ENCODE results near the gene ARID5A. TPM values are rescaled to one million over a fixed set of nuclear protein-coding genes. Genes with fewer than 3 reads are reported as not detected.

ARID5A gene
- total RNA-seq, 1 experiment from 2014 or later = 3.3 TPM

DNA sequence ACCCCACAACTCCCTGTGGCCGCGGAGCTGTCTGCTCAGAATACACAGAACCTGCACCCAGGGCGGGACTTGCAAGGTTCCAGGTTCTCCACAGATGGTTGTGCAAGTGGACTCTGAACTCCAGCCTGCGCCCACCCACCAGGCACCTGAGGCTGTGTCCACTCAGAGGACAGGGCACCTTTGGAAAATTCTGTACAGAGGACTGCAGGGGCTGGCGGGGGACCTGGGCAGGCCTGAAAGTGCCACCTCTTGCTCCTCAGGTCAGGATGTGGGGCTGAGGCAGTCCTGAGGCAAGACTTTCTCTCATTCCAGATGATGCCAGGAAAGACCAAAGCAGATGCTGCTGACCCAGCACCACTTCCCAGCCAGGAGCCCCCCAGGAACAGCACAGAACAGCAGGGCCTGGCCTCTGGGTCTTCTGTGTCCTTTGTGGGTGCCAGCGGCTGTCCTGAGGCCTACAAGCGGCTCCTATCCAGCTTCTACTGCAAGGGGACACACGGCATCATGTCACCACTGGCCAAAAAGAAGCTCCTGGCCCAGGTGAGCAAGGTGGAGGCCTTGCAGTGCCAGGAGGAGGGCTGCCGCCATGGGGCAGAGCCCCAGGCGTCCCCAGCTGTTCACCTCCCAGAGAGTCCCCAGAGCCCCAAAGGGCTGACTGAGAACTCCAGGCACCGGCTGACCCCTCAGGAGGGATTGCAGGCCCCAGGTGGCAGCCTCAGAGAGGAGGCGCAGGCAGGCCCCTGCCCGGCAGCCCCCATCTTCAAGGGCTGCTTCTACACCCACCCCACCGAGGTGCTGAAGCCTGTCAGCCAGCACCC is 14.4 kb downstream of the ARID5A start:
- peaks cover 5% of the 10 kb centered on the region; the same call in 1 of the 2 replicates for H3K9me3 ChIP-seq
- CTCF ChIA-PET = interaction anchor here (0.6 to 1.6 kb wide), 3 partner anchors 13 to 206 kb away, joined by 3 to 6 read pairs (median 3); no protein-coding TSS in a partner anchor
- Mint-ChIP-seq H3K27ac (ENCODE audit: unreplicated experiment) (no peak overlapping the region), H3K27me3 (ENCODE audit: insufficient read depth, unreplicated experiment) (no peaks in the 10 kb centered on the region), H3K4me3 (ENCODE audit: unreplicated experiment) (no peak overlapping the region), H3K9me3 (ENCODE audit: unreplicated experiment) (no peaks in the 10 kb centered on the region), H3K36me3 (ENCODE audit: insufficient read depth, unreplicated experiment) (no peaks in the 10 kb centered on the region), H3K4me1 (ENCODE audit: low read depth, unreplicated experiment) (no peaks in the 10 kb centered on the region)
- BruUV-seq (replicated peaks) = no TSS peak
- POLR2A ChIA-PET = no interaction called here
- no peaks in the 10 kb centered on the region for H3K36me3 ChIP-seq (ENCODE audit: control insufficient read depth, insufficient read depth, low read length)
- TF ChIP-seq, protein P1, sequence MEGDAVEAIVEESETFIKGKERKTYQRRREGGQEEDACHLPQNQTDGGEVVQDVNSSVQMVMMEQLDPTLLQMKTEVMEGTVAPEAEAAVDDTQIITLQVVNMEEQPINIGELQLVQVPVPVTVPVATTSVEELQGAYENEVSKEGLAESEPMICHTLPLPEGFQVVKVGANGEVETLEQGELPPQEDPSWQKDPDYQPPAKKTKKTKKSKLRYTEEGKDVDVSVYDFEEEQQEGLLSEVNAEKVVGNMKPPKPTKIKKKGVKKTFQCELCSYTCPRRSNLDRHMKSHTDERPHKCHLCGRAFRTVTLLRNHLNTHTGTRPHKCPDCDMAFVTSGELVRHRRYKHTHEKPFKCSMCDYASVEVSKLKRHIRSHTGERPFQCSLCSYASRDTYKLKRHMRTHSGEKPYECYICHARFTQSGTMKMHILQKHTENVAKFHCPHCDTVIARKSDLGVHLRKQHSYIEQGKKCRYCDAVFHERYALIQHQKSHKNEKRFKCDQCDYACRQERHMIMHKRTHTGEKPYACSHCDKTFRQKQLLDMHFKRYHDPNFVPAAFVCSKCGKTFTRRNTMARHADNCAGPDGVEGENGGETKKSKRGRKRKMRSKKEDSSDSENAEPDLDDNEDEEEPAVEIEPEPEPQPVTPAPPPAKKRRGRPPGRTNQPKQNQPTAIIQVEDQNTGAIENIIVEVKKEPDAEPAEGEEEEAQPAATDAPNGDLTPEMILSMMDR (IDR thresholded peaks at IDR 0.05; ENCODE audit: insufficient read depth in 1 of 2, low read depth in 1 of 2, low read length in 1 of 2, severe bottlenecking in 1 of 2, unreplicated experiment in 1 of 2) = no peak
- peaks cover 10% of the 10 kb centered on the region for H3K4me1 ChIP-seq
- H3K4me3 ChIP-seq (ENCODE audit: low read depth, low read length) = no peak overlapping the region
- DNase-seq = peak in 1 of 2 experiments; percentile 18
- intact Hi-C loops (cut with micrococcal nuclease; ENCODE audit: unreplicated experiment) = loop anchor here (1.0 kb wide), 1 partner anchor 29 kb away; no protein-coding TSS in a partner anchor
- H3K27me3 ChIP-seq (replicated peaks; ENCODE audit: control insufficient read depth, insufficient read depth, low read length) = no peaks in the 10 kb centered on the region

DNA sequence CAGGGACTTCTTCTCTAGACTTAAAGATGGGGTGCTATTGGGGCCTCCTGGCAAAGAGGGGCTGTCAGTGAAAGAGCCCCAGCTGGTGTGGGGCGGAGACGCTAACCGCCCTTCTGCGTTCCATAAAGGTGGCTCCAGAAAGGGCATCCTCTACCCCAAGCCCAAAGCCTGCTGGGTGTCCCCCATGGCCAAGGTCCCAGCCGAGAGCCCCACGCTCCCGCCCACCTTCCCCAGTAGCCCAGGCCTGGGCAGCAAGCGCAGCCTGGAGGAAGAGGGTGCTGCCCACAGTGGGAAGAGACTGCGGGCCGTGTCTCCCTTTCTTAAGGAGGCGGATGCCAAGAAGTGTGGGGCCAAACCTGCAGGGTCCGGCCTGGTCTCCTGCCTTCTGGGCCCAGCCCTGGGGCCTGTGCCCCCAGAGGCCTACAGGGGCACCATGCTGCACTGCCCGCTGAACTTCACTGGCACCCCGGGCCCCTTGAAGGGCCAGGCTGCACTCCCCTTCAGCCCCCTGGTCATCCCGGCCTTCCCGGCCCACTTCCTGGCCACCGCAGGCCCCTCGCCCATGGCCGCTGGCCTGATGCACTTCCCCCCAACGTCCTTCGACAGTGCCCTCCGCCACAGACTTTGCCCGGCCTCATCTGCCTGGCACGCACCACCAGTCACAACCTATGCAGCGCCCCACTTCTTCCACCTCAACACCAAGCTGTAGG is 15.2 kb downstream of the ARID5A start:
- TF ChIP-seq, protein P1 (IDR thresholded peaks at IDR 0.05; ENCODE audit: insufficient read depth in 1 of 2, low read depth in 1 of 2, low read length in 1 of 2, severe bottlenecking in 1 of 2, unreplicated experiment in 1 of 2) = no peak
- H3K9me3 ChIP-seq = no peaks in the 10 kb centered on the region
- H3K4me1 Mint-ChIP-seq (ENCODE audit: low read depth, unreplicated experiment) = peaks cover 4% of the 10 kb centered on the region
- peaks cover 11% of the 10 kb centered on the region for H3K4me1 ChIP-seq
- H3K27ac Mint-ChIP-seq (ENCODE audit: unreplicated experiment) = no peak overlapping the region
- no peaks in the 10 kb centered on the region for H3K36me3 ChIP-seq (ENCODE audit: control insufficient read depth, insufficient read depth, low read length)
- CTCF ChIA-PET = no interaction called here
- H3K27me3 ChIP-seq (replicated peaks; ENCODE audit: control insufficient read depth, insufficient read depth, low read length) = no peaks in the 10 kb centered on the region
- H3K36me3 Mint-ChIP-seq (ENCODE audit: insufficient read depth, unreplicated experiment) = peaks cover 3% of the 10 kb centered on the region
- peak in 1 of 2 experiments; percentile 16 for DNase-seq
- H3K4me3 Mint-ChIP-seq (ENCODE audit: unreplicated experiment) = no peak overlapping the region
- POLR2A ChIA-PET = no interaction called here
- H3K4me3 ChIP-seq (ENCODE audit: low read depth, low read length) = no peak overlapping the region
- H3K27me3 Mint-ChIP-seq (ENCODE audit: insufficient read depth, unreplicated experiment) = no peaks in the 10 kb centered on the region
- intact Hi-C loops (cut with micrococcal nuclease; ENCODE audit: unreplicated experiment) = no loop called here
- no TSS peak for BruUV-seq (replicated peaks)
- no peaks in the 10 kb centered on the region for H3K9me3 Mint-ChIP-seq (ENCODE audit: unreplicated experiment)

DNA sequence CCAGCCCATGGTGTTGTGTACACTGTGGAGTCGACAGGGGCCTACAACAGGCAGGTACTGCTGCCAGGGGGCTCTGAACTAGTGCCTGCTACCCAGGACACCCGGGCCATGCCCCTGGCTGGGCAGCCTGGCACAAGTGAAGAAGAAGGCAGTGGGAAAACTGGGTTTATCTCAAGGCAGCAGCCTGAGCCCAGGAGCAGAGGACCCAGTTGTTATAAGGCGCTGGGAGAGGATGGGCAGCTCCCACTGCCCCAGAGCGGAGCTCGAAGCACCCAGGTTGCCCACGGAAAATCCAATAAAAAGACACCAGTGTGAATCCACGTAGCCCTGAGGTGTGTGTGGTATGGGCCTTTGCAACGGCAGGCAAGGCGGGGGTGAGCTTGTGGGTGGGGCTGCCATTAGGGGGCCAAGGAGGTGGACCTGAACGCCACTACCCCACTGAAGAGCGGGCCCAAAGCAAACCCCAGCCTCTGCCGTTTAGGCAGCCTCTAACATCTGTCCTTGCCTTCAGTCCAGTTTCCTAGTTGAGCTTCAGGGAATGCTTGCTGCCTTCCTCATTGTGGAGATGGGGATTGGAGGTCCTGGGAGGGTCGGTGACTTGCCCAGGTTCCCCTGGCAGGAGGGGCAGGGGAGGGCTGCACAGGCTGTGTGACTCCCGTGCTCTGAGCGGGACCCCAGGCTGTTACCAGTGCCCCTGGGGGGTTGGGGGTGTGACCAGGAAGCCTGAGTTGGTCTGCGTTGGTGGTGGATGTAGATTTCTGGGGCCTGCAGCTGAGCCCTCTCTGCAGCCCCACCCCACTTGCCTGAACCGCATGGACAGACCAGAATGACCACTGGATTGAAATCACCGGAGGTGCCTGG is 16.0 kb downstream of the ARID5A start:
- H3K27ac Mint-ChIP-seq (ENCODE audit: unreplicated experiment) = no peak overlapping the region
- BruUV-seq (replicated peaks) = no TSS peak
- H3K9me3 Mint-ChIP-seq (ENCODE audit: unreplicated experiment) = no peaks in the 10 kb centered on the region
- H3K27me3 Mint-ChIP-seq (ENCODE audit: insufficient read depth, unreplicated experiment) = no peaks in the 10 kb centered on the region
- H3K4me1 ChIP-seq = peaks cover 18% of the 10 kb centered on the region
- no peak overlapping the region for H3K4me3 ChIP-seq (ENCODE audit: low read depth, low read length)
- peaks cover 10% of the 10 kb centered on the region for H3K4me1 Mint-ChIP-seq (ENCODE audit: low read depth, unreplicated experiment)
- TF ChIP-seq, protein P1 (IDR thresholded peaks at IDR 0.05; ENCODE audit: insufficient read depth in 1 of 2, low read depth in 1 of 2, low read length in 1 of 2, severe bottlenecking in 1 of 2, unreplicated experiment in 1 of 2) = no peak
- DNase-seq = peak in 1 of 2 experiments; percentile 26
- no peaks in the 10 kb centered on the region for H3K36me3 ChIP-seq (ENCODE audit: control insufficient read depth, insufficient read depth, low read length)
- intact Hi-C loops (cut with micrococcal nuclease; ENCODE audit: unreplicated experiment) = no loop called here
- H3K9me3 ChIP-seq = peaks cover 7% of the 10 kb centered on the region
- no peak overlapping the region for H3K4me3 Mint-ChIP-seq (ENCODE audit: unreplicated experiment)
- ChIA-PET POLR2A (no interaction called here), CTCF (no interaction called here)
- H3K36me3 Mint-ChIP-seq (ENCODE audit: insufficient read depth, unreplicated experiment) = peaks cover 9% of the 10 kb centered on the region
- no peaks in the 10 kb centered on the region for H3K27me3 ChIP-seq (replicated peaks; ENCODE audit: control insufficient read depth, insufficient read depth, low read length)
